ENCODE measurements around the gene FCHO1. TPM values are rescaled to one million over a fixed set of nuclear protein-coding genes. Genes with fewer than 3 reads are reported as not detected.

The FCHO1 gene
- total RNA-seq, 1 donor from 2014 or later: 0.26 TPM

- Histone ChIP-seq H3K36me3 (ENCODE audit: control insufficient read depth, insufficient read depth, low read length) (no peaks in the 10 kb centered on the region), H3K4me3 (ENCODE audit: low read depth, low read length) (no peak overlapping the region), H3K27me3 (ENCODE audit: control insufficient read depth, insufficient read depth, low read length) (no peaks in the 10 kb centered on the region)
- FAIRE-seq (no peak), DNase-seq (ENCODE audit: low read depth) (no peak)
- TF ChIP-seq CTCF (IDR thresholded peaks at IDR 0.05; ENCODE audit: insufficient read depth, low read length, severe bottlenecking): no peak
Observed at GRCh38 chr19:17834350-17835181, 83.3 kb downstream of the FCHO1 start.

GRCh38 chr19:17835182-17836006 is 84.1 kb downstream of the FCHO1 start:
- no peak for TF ChIP-seq CTCF (IDR thresholded peaks at IDR 0.05; ENCODE audit: insufficient read depth, low read length, severe bottlenecking)
- Histone ChIP-seq H3K36me3 (ENCODE audit: control insufficient read depth, insufficient read depth, low read length) (no peaks in the 10 kb centered on the region), H3K27me3 (ENCODE audit: control insufficient read depth, insufficient read depth, low read length) (no peaks in the 10 kb centered on the region), H3K4me3 (ENCODE audit: low read depth, low read length) (no peak overlapping the region)
- DNase-seq (ENCODE audit: low read depth): no peak
- FAIRE-seq: peak; percentile 18

- no peaks in the 10 kb centered on the region for H3K27me3 ChIP-seq (ENCODE audit: control insufficient read depth, insufficient read depth, low read length)
- no peaks in the 10 kb centered on the region for H3K36me3 ChIP-seq (ENCODE audit: control insufficient read depth, insufficient read depth, low read length)
- no peak for TF ChIP-seq CTCF (IDR thresholded peaks at IDR 0.05; ENCODE audit: insufficient read depth, low read length, severe bottlenecking)
- FAIRE-seq (no peak), DNase-seq (ENCODE audit: low read depth) (no peak)
- no peak overlapping the region for H3K4me3 ChIP-seq (ENCODE audit: low read depth, low read length)
Observed at GRCh38 chr19:17836530-17836929, 85.3 kb downstream of the FCHO1 start.

GRCh38 chr19:17837972-17838371 is 86.7 kb downstream of the FCHO1 start:
- FAIRE-seq (no peak), DNase-seq (ENCODE audit: low read depth) (no peak)
- Histone ChIP-seq H3K36me3 (ENCODE audit: control insufficient read depth, insufficient read depth, low read length) (no peaks in the 10 kb centered on the region), H3K27me3 (ENCODE audit: control insufficient read depth, insufficient read depth, low read length) (no peaks in the 10 kb centered on the region), H3K4me3 (ENCODE audit: low read depth, low read length) (no peak overlapping the region)
- TF ChIP-seq CTCF (IDR thresholded peaks at IDR 0.05; ENCODE audit: insufficient read depth, low read length, severe bottlenecking): no peak

Other genes with a start within 250 kb of the FCHO1 start
- 41.1 and 67.2 TPM in 2 replicates for gene PGLS, start 239.8 kb upstream of the FCHO1 start, total RNA-seq
- 74.2 and 75.1 TPM in 2 replicates for gene COLGALT1, start 195.8 kb upstream of the FCHO1 start, total RNA-seq
- under 0.01 TPM in 1 of 2 replicates, not detected in the other for gene UNC13A, start 63.1 kb upstream of the FCHO1 start, total RNA-seq
- 3.7 and 15.9 TPM in 2 replicates for gene MAP1S, start 32.0 kb upstream of the FCHO1 start, total RNA-seq
- gene B3GNT3, start 43.7 kb downstream of the FCHO1 start, total RNA-seq: 11.6 and 27.4 TPM in 2 replicates
- gene INSL3, start 70.0 kb downstream of the FCHO1 start, total RNA-seq: not detected in 2 replicates
- gene JAK3, start 96.5 kb downstream of the FCHO1 start, total RNA-seq: 0.26 TPM in 2 replicates
- gene RPL18A, start 108.4 kb downstream of the FCHO1 start, total RNA-seq: 1,530 and 1,590 TPM in 2 replicates
- gene SLC5A5, start 120.5 kb downstream of the FCHO1 start, total RNA-seq: under 0.01 and 0.13 TPM in 2 replicates
- gene CCDC124, start 181.5 kb downstream of the FCHO1 start, total RNA-seq: 37.9 and 62.2 TPM in 2 replicates
- not detected in 2 replicates for gene KCNN1, start 215.6 kb downstream of the FCHO1 start, total RNA-seq

Data from bronchial epithelial cell (primary cell).